Sigmoid colon (tissue), 7 donors: ENCODE measurements around the gene ZXDC. TPM values are rescaled to one million over a fixed set of nuclear protein-coding genes. Genes with fewer than 3 reads are reported as not detected.
A peak's percentile ranks its signal among the peaks of the same experiment; 100 is the strongest.

Experiments
- DNase-seq: peaks from one replicate; pipeline ENCODE4 v3.0.0-alpha.2; 2019
- H3K27ac ChIP-seq, 4 donors: fragments of 200-600 bp; sonication (generic); one replicate each; pipeline ENCODE4 v1.5.1; 2016 to 2019; ENCODE audit warnings: mild to moderate bottlenecking in 1 of 4
- H3K27me3 ChIP-seq, 3 donors: fragments of 200-600 bp; sonication (generic); one replicate each; pipeline ENCODE4 v1.5.1; 2019; ENCODE audit warnings: mild to moderate bottlenecking in 1 of 3
- H3K36me3 ChIP-seq, 4 donors: fragments of 200-600 bp; sonication (generic); one replicate each; pipeline ENCODE4 v1.5.1; 2016 to 2019
- H3K4me1 ChIP-seq, 4 donors: fragments of 200-600 bp; sonication (generic); one replicate each; pipeline ENCODE4 v1.5.1; 2017 to 2019
- H3K4me3 ChIP-seq, 4 donors: fragments of 200-600 bp; sonication (generic); one replicate each; pipeline ENCODE4 v1.5.1; 2017 to 2019; ENCODE audit warnings: mild to moderate bottlenecking in 2 of 4, moderate library complexity in 1 of 4
- H3K9me3 ChIP-seq, 4 donors: fragments of 200-600 bp in 3 of 4; sonication (generic) in 3 of 4; one replicate each; pipeline versions ENCODE4 v1.5.1 to v1.6.1; 2013 to 2019
- CTCF ChIP-seq, 4 experiments: fragments of 450-650 bp in 3 of 4; fragments of 200-600 bp in 1 of 4; IDR thresholded peaks; one replicate each; pipeline ENCODE4 v1.5.1; 2016 to 2019; ENCODE audit warnings: antibody characterized with exemption in 4 of 4, mild to moderate bottlenecking in 3 of 4, moderate library complexity in 2 of 4
- EP300 ChIP-seq, 4 donors: sonication (generic); formaldehyde crosslinking; IDR thresholded peaks; one replicate each; pipeline ENCODE4 v1.6.1; 2017; ENCODE audit warnings: antibody characterized with exemption in 4 of 4
- POLR2A ChIP-seq, 2 donors: fragments of 450-650 bp; IDR thresholded peaks; one replicate each; pipeline ENCODE4 v1.6.1; 2016; ENCODE audit warnings: antibody characterized with exemption in 2 of 2, mild to moderate bottlenecking in 2 of 2, moderate library complexity in 2 of 2
- POLR2AphosphoS5 ChIP-seq, 4 donors: sonication (generic); formaldehyde crosslinking; IDR thresholded peaks; one replicate each; pipeline ENCODE4 v1.6.1; 2017; ENCODE audit warnings: antibody characterized with exemption in 4 of 4
- WGBS, 2 donors: extraction: QIAGEN DNeasy Blood & Tissue Kit; methylation state at CpG; one replicate each; pipeline ENCODE4 v1.1.7; 2013; 5-methylcytosine and 5-hydroxymethylcytosine counted together
- intact Hi-C: fragments of 100-400 bp; cut with DNase I; formaldehyde crosslinking; loops from one replicate; pipeline ENCODE4 v1.15.1; 2023
- polyA plus RNA-seq, 3 donors: library from polyadenylated mRNA; stranded (reverse); fragments of 200-250 nt; gene quantifications; one replicate each; pipeline ENCODE4 v1.2.3, GENCODE V29; 2013
- total RNA-seq, 4 donors: library from RNA; depleted of rRNA; stranded (reverse); fragments of >200 nt; gene quantifications; one replicate each; pipeline ENCODE4 v1.1.0, GENCODE V29; 2016
- donor health status: healthy with polysubstance abuse.
- donor health status: Bipolar disorder and iron deficiency.
- donor health status: healthy.

ZXDC gene
- total and polyA plus RNA-seq, 7 donors: 5.5 to 33.8 (median 26.4) TPM

GRCh38 chr3:126389794-126390146, 85.9 kb downstream of the ZXDC start:
- peak overlapping the region in 3 of 4 donors; percentile 70 to 82 (median 81) for H3K27ac ChIP-seq
- intact Hi-C loops: loop anchor here (1.0 to 5.0 kb wide), 5 partner anchors 33 to 255 kb away; partner anchors contain the start of genes KLF15 and ZXDC
- TF ChIP-seq EP300 (IDR thresholded peaks at IDR 0.05) (no peak), POLR2AphosphoS5 (IDR thresholded peaks at IDR 0.05) (no peak), POLR2A (IDR thresholded peaks at IDR 0.05) (no peak), CTCF (IDR thresholded peaks at IDR 0.05) (no peak)
- H3K36me3 ChIP-seq: no peaks in the 10 kb centered on the region
- peaks cover 0 to 19% (median 13%) of the 10 kb centered on the region in 4 donors for H3K4me1 ChIP-seq
- 54 to 67% methylated on average over 17 of the region's 17 CpGs for WGBS, 2 donors
- peak; percentile 62 for DNase-seq
- H3K9me3 ChIP-seq: no peaks in the 10 kb centered on the region
- peaks cover 0 to 4% (median 0%) of the 10 kb centered on the region in 3 donors for H3K27me3 ChIP-seq
- no peak overlapping the region for H3K4me3 ChIP-seq

- Histone ChIP-seq H3K9me3 (no peaks in the 10 kb centered on the region), H3K36me3 (no peaks in the 10 kb centered on the region), H3K27ac (peak overlapping the region; percentile 70 to 82 (median 80)), H3K4me1 (peaks cover 0 to 14% (median 9%) of the 10 kb centered on the region in 4 donors), H3K4me3 (peak overlapping the region; percentile 9 to 49 (median 46)), H3K27me3 (no peaks in the 10 kb centered on the region)
- TF ChIP-seq POLR2AphosphoS5 (IDR thresholded peaks at IDR 0.05) (peak; percentile 78 to 88 (median 82)), EP300 (IDR thresholded peaks at IDR 0.05) (peak in 3 of 4 donors; percentile 80 to 96 (median 80)), CTCF (IDR thresholded peaks at IDR 0.05) (peak; percentile 92 to 100 (median 99)), POLR2A (IDR thresholded peaks at IDR 0.05) (peak; percentile 36 to 43)
- peak; percentile 99 for DNase-seq
- intact Hi-C loops: loop anchor here (1.0 to 5.0 kb wide), 5 partner anchors 32 to 254 kb away; partner anchors contain the start of genes KLF15 and ZXDC
- WGBS, 2 donors: 1 to 3% methylated on average over 58 of the region's 58 CpGs
Observed at GRCh38 chr3:126389112-126389793, 86.4 kb downstream of the ZXDC start.

Other genes starting within 250 kb of the ZXDC start
- gene KLF15, start 118.5 kb downstream of the ZXDC start, total RNA-seq: 10 to 100 TPM; 21.9 to 50.2 (median 35.2) TPM
- gene KLF15, start 118.5 kb downstream of the ZXDC start, polyA plus RNA-seq: 1 to 10 TPM in 2 of 3 donors, under 1 TPM in 1; 0.69 to 5.4 (median 4.2) TPM
- gene CFAP100, start 81.0 kb downstream of the ZXDC start, total RNA-seq: not detected
- not detected for gene CFAP100, start 81.0 kb downstream of the ZXDC start, polyA plus RNA-seq
- not detected for gene UROC1, start 41.9 kb upstream of the ZXDC start, total RNA-seq
- under 1 TPM in 1 of 3 donors, not detected in 2; 0.03 TPM for gene UROC1, start 41.9 kb upstream of the ZXDC start, polyA plus RNA-seq
- gene CHST13, start 48.3 kb upstream of the ZXDC start, total RNA-seq: under 1 TPM in 1 of 4 donors, not detected in 3; 0.66 TPM
- gene CHST13, start 48.3 kb upstream of the ZXDC start, polyA plus RNA-seq: under 1 TPM; 0.25 to 0.60 (median 0.46) TPM
- gene C3orf22, start 83.0 kb upstream of the ZXDC start, total RNA-seq: under 1 TPM in 1 of 4 donors, not detected in 3; 0.54 TPM
- not detected for gene C3orf22, start 83.0 kb upstream of the ZXDC start, polyA plus RNA-seq
- 10 to 100 TPM; 13.2 to 21.4 (median 13.8) TPM for gene TXNRD3, start 179.2 kb upstream of the ZXDC start, total RNA-seq
- gene TXNRD3, start 179.2 kb upstream of the ZXDC start, polyA plus RNA-seq: 1 to 10 TPM; 2.5 to 3.4 (median 3.0) TPM
- 10 to 100 TPM in 3 of 4 donors, 1 to 10 TPM in 1; 8.0 to 20.9 (median 14.1) TPM for gene CHCHD6, start 228.3 kb upstream of the ZXDC start, total RNA-seq
- gene CHCHD6, start 228.3 kb upstream of the ZXDC start, polyA plus RNA-seq: 10 to 100 TPM; 11.8 to 15.5 (median 14.4) TPM